HG03060 (cell line): ENCODE results near the gene TEF.

Experiments used
- ATAC-seq: cut with Tn5 transposase; IDR thresholded peaks from one replicate; pipeline ENCODE4 v1.9.1; 2021; ENCODE audit warnings: low read depth, moderate number of reproducible peaks; ENCODE audit not compliant: unreplicated experiment

The TEF gene, protein sequence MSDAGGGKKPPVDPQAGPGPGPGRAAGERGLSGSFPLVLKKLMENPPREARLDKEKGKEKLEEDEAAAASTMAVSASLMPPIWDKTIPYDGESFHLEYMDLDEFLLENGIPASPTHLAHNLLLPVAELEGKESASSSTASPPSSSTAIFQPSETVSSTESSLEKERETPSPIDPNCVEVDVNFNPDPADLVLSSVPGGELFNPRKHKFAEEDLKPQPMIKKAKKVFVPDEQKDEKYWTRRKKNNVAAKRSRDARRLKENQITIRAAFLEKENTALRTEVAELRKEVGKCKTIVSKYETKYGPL

DNA sequence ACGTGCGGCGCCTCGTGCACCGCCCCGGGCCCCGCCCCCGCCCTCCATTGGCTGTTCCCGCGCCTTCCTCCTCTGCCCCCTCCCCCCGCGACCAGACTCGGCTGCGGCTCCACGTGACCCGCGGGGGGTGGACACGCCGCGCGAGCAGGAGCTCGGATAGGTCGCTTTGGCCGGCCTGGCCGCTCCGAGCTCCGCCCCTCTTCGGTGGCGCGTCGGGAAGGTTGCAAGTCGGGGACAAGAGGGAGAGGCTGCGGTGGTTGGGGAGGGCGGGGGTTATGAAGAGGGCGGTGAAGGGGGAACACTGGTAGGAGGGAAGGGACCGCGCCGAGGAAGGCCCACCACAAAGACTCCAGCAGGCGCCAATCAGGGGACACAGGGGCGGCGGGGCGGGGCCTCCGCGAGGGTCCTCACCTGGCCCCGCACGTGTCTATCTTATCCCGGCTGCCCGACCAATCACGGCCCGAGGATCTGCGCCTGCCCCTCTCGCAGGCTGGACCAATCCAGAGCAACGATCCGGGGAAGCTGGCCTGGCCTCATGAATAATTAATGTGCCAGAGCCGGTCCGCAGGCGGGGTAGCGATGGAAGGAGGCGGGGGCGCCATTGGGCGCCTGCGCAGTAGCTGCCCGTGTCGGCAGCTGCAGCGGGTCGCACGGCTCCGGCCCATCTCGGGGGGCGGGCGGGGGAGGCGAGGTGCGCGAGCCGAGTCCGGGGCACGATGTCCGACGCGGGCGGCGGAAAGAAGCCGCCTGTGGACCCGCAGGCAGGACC lies at the start of gene TEF:
Gene TEF, plus strand, starts transcription at position 614 of the 769 bp plus-strand sequence. Its CDS starts 103 bp downstream, at position 717.
- peak; percentile 73 for ATAC-seq

DNA sequence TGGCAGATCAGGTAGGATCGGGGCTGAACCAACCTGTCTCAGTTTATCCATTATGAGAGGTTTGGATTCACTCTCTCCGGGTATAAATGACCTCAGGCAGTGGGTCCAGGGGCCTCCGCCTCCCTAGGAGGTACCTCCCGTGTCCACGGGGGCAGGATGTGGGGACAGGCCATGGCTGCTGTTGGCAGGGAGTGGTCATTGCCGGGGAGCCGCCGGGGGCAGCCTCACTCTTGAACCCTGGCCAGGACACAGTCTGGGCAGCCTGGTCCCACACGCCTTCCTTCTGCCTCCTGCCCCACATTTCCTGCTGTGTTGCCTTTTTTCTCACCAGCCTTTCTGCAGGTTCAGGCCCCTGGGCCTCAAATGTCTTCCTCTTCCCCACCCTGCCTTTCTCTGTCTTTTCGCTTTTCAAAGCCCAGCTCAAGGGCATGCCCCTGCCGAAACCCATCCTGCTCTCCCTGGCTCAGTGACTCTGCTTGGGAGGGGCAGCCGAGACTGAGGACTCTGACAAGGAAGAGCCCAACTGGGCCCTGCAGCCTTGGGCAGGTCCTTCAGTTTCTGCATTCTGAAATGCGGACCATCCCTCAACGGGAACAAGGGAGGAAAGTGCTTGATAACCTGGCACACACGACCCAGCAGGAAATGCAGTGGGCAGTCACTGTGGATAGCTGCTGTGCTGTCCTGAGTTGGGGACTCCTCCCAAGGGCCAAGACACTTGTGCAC lies 49.4 kb upstream of the TEF start:
- ATAC-seq = no peak

DNA sequence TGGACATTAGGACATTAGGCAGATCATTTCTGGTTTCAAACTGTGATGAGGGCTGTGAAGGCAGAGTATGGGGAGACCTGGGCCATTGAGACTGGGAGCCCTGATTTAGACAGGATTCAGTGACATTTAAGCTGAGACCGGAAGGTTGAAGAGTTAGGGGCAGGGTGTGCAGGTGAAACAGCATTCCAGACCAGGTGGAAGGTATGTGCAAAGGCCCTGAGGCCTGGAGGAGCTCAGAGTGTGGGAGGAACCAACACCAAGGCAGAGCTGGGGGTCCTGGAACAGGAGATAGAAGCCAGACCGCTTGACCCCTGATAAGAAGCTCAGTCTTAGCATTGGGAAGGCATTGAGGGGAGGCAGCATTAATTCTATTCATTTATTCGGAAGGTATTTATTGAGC lies 47.9 kb upstream of the TEF start:
- no peak for ATAC-seq

DNA sequence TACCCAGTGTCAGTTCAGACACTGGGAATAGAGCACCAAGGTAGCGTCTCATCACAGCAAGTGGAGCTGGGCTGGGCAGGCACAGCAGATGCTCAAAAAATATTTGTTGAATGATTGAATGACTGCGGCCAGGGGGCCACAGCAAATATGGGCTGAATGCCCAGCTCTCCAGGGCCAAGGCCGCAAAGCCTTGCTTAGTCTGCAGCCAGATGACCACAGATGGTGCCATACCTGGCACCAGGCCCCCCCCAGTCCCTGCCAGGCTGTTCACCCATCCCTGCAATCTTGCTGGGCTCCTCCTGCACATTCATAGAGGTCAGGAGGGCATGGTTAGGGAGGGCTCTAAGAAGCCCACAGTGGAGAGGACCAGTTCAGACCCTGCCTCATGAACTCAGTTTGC lies 47.5 kb upstream of the TEF start:
- ATAC-seq = no peak

DNA sequence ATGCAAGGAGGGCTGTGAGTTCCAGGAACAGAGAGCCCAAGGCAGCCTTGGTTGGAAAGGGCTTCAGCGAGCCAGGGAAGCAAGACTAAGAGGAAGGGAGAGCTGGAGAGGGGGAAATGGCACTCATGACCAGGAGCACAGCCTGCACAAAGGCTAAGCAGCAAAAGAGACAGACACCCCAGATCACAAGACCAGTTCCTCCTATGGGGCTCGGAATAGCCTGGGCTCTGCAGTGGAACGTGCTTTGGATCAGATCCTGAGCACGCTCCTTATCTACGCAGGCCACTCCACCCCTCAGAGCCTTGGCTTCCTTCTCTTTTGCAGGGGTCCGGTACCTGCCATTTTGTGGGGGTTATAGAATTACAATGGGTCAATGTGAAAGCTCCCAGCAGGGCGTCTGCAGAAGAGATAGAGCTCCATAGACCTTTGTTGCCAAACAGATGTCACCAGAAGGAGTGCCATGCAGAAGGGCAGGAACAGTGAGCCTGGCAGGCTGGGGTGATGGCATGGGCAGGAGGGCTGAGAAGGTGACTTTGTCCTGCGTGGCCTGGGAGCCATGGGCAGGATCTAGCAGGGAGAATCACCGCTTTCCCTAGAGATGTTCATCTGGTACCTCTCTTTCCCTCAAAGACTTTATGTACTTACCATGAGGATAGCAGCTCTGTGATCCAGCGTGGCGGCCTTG lies 46.6 kb upstream of the TEF start:
- ATAC-seq = no peak

DNA sequence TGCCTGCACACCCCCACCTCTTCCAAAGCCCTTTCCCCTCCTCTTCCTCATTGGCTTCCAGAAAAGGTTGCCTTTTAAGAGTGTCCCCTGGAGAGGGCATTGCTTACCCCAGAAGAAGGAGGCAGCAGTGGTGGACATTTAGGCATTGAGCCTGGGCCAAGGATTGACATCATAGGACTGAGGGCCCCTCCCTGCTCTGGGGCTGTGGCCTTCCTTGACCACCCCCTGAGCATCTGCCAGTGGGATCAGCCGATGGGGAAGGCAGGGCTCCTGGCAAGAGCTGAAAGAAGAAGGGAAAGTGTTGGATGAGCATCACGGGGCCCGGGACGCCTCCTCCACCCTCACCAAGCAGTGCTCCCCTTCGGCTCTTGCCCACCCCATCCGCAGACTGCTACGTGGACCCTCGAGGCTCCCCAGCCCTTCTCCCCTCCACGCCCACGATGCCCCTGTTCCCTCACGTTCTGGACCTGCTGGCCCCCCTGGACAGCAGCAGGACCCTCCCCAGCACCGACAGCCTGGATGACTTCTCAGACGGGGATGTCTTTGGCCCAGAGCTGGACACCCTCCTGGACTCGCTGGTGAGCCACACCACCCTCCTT lies 43.0 kb upstream of the TEF start:
- no peak for ATAC-seq

DNA sequence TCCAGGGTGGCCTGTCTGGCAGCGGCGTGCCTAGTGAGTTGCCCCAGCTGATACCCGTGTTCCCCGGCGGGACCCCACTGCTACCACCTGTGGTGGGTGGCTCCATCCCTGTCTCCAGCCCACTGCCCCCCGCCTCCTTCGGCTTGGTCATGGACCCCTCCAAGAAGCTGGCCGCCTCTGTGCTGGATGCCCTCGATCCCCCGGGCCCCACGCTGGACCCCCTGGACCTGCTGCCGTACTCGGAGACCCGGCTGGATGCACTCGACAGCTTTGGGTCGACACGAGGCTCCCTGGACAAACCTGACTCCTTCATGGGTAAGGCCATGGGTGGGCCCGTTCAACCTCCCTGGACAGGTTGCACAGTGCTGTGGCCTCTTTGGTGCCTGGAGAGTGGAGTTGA lies 41.9 kb upstream of the TEF start:
- no peak for ATAC-seq

DNA sequence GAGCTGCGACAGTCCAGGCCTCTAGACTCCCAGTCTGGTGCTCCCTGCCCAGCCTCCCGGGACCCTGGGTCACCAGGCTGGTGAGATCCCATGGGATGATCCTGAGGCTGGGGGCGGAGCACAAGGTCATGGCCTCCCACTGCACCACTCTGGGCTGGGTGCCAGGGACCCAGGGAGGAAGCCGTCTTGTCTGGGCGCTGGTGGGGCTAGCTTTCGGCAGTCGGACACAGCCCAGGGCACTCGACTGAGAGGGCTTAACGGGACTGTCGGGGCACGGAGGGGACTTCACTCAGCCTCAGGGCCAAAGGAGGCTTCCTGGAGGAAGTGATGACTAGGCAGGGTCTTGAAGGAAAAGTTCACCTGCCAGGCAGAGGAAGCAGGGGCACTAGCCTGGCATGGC lies 41.4 kb upstream of the TEF start:
- ATAC-seq = no peak

DNA sequence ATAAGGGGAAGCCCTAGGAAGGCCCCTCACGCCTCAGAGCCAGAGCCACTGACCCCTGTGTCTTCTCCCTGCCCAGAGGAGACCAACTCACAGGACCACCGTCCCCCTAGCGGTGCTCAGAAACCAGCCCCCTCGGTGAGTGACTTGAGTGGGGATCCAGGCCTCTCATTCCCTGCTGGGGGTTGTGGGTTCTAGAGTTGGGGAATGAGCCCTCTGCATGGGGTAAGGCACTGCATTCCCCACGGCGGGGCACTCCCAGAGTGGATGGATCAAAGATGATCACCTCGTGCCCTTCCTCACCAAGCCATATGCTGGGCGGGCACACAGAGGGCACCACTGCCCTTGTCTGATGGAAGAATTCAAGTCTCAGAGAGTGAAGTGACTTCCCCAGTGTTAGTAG lies 40.7 kb upstream of the TEF start:
- ATAC-seq = no peak

DNA sequence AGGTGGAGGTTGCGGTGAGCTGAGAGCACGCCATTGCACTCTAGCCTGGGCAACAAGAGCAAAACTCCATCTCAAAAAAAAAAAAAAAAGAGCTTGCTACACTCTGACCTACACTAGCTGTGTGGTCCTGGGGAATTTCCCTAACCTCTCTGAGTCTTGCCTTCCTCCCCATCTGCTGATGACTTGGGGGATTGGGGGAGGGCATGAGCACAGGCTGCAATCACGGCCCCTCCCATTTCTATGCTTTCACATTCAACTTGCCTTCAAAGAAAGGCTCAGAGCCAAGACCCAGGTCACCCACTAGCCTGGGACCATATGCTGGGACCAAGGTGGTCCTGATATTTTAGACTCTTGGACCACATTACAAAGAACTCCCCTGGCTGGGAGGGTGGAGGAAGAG lies 39.8 kb upstream of the TEF start:
- ATAC-seq = no peak

DNA sequence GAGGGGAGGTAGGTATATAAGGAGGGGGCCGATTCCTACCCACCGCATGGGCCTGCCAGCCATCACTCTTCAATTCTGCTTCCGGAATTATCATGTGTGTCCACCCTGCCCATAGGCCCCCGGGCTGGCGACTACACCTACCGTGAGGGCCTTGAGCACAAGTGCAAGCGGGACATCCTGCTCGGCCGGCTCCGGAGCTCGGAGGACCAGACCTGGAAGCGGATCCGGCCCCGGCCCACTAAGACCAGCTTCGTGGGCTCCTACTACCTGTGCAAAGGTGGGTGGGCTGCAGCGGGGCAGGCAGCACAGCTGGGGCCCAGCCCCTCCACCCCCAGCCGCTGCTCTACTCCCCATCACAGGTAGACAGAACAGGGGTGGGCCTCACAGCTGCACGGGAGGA lies 38.4 kb upstream of the TEF start:
- no peak for ATAC-seq

DNA sequence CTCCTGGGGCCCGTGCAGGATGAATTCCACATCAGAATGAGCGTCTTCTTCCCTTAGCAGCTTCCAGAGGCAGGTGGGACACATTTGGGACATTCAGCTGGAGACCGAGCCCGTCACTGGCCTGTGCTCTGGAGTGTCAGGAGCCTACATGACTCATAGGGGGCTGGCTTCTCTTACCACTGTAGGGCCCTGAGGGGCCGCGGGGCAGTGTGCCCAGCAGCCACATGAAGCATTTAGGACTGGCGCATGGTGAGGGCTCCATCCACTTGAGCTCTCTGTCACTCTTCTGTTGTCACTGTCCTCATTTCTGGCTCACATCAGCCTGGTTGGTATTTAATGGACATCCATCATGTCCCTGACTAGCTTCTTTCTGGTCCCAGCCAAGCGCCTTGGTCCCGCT lies 38.0 kb upstream of the TEF start:
- ATAC-seq = no peak

DNA sequence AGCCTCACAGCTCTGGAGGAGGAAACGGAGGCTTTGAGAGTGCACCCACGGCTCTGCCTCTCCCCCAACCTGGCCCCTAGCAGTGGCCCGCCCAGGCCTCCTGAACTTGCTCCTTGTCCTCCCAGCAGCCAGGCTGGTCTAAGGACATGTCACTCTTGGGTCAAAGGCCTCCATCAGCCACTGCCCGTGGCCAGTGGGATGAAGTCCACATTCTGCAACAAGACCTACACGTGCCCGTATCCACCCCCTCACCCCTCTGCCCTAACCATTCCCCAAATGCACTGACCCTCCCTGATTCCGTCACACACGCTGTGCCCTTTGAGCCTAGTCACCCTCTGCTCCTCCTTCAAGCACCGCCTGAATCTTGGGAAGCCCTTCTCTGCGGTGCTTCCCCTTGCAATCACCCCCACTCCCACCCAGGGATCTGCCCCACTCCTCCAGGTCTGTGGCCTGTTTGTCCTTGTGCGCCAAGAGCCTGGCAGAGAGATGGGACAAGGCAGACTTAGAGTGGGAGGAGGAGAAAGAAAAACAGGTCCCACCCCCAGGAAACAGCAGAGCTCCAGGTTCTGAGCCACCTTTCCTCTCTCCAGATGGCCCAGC lies 37.5 kb upstream of the TEF start:
- ATAC-seq = no peak

DNA sequence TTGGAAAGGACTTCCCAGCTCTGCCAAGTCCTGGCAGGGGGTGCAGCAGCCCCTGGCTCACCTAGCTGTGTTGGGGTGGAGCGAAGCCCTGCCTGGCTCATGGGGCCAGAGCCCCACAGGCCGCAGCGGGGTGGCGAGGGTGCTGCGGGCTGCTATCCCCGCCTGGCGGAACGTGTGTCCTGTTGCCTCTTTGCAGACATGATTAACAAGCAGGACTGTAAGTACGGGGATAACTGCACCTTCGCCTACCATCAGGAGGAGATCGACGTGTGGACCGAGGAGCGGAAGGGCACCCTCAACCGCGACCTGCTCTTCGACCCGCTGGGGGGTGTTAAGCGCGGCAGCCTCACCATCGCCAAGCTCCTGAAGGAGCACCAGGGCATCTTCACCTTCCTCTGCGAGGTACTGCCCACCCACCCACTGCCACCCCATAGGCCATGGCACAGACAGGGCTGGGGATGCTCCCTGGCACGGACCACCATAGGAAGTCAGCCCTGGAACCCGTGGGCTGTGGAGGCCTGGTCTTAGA lies 35.9 kb upstream of the TEF start:
- no peak for ATAC-seq

DNA sequence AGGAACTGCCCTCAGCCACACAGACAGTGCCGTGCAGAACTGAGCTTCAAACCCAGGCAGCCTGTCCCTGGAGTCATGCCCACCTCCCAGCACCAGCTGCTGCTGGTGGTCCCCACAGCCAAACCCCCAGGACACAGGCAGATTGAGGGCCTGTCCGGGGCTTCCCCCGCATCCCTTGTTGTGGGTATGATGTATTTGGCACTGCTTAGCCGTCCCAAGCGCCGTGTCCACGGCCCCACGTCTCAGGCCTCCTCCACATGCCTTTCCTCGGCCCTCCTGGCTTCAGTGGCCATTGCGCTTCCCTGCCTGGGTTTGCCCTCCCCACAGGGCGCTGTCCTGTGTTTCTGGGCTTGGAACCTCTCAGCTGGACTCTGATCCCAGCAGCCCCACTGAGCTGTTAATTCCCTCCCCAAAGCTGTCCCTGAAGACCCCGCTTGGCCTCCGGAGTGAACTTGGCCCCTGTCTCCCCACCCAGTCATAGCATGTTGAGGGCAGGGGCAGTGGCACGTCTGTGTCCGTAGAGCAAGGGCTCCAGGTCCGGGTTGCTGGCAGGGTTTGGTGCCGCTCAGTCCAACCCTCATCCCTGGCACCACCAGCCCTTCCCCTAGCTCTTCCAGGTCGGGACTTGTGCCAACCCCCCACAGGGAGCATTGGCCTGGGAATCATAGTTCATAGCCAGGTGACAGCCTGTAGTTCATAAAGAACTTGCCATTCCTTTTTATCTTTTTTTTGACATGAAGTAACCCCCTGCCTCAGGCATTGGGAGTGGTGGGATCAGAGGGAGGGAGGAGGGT lies 34.5 kb upstream of the TEF start:
- no peak for ATAC-seq

DNA sequence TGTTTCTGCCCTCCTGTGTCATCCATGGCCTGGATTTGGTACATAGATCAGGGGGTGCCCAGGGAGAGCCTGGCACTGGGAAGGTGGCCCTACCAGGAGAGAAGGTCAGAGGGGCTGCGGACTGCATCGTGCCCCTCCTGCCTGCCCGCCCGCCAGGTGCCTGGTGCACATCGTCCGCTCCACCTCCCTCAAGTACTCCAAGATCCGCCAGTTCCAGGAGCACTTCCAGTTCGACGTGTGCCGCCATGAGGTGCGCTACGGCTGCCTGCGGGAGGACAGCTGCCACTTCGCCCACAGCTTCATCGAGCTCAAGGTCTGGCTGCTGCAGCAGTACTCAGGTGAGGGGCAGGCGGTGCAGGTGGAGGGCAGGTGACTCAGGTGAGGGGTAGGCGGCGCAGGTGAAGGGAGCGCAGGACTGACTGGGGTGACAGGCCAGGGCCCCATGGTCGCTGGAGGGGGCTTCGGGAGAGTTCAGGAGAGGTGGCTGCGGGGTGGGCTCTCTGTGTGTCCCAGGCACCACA lies 32.7 kb upstream of the TEF start:
- no peak for ATAC-seq

DNA sequence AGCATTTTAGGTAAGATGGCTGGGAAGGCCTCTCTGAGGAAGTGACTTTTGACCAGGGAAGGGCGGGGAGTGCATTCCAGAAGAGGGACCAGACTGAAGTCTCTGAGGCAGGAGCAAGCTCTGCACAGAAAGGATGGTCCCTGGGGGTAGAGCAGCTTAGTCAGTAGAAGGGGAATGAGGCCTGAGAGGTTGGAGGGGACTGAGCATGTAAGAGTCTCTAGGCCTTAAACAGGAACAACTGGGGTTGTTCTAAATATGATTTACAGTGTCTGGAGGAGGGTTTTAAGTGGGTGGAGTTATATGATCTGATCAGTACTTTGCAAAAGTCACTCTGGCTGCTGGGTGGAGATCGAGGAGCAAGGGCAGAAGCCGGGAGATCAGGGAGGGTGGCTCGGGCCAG lies 31.7 kb upstream of the TEF start:
- no peak for ATAC-seq

DNA sequence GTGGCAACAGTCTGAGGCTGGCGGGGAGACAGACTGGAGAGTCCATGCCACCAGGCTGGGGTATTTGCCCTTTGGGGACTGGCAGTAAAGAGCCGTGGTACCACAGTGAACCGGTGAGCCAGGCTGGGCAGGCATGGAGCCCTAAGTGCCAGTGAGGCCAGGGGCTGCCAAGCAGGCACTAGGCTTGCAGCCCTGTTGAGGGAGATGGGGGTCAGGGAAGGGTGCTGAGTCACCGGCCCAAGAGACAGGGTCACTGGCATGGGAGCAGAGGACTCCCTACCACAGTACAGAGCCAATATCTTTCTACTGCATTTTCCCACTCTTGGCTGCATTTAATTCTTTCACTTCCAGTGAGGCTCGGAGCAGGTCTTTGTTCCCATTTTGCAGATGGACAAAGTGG lies 30.7 kb upstream of the TEF start:
- no peak for ATAC-seq

DNA sequence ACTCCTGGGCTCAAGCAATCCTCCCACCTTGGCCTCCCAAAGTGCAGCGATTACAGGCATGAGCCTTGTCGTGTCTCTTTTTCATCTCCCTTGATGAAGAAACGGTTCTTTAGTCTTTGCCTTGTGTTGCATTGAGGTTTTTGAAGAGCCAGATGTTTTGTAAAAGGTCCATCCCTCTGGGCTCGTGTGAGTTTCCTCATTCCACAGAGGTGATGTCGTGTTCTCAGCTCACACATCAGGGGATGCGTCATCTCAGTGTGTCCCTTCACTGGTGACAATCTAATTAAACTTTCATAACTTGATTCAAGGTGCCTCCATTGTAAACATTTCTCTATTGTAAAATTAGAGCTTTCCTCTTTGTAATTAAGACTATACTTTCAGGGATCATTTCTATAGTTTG lies 29.7 kb upstream of the TEF start:
- ATAC-seq = no peak
